ENCODE data around the gene REEP1. TPM values are rescaled to one million over a fixed set of nuclear protein-coding genes. Genes with fewer than 3 reads are reported as not detected.

Gene REEP1
- total RNA-seq, 1 donor, result 0.63 TPM

GRCh38 chr2:86305195-86305914 is 32.1 kb downstream of the REEP1 start:
- H3K27me3 ChIP-seq (ENCODE audit: insufficient read depth, low read length), result peaks cover 7% of the 10 kb centered on the region
- no peak overlapping the region for H3K4me3 ChIP-seq (ENCODE audit: low read length)
- H3K9me3 ChIP-seq (ENCODE audit: low read depth, low read length), result no peaks in the 10 kb centered on the region
- no peaks in the 10 kb centered on the region for H3K4me1 ChIP-seq (ENCODE audit: insufficient read depth, low read length)

- H3K4me1 ChIP-seq (ENCODE audit: insufficient read depth, low read length), result no peaks in the 10 kb centered on the region
- H3K9me3 ChIP-seq (ENCODE audit: low read depth, low read length), result no peaks in the 10 kb centered on the region
- H3K4me3 ChIP-seq (ENCODE audit: low read length), result no peak overlapping the region
- peaks cover 7% of the 10 kb centered on the region for H3K27me3 ChIP-seq (ENCODE audit: insufficient read depth, low read length)
Measured at GRCh38 chr2:86304416-86304815, 33.0 kb downstream of the REEP1 start.

- Histone ChIP-seq H3K4me1 (ENCODE audit: insufficient read depth, low read length) (no peaks in the 10 kb centered on the region), H3K27me3 (ENCODE audit: insufficient read depth, low read length) (peaks cover 7% of the 10 kb centered on the region), H3K9me3 (ENCODE audit: low read depth, low read length) (no peaks in the 10 kb centered on the region), H3K4me3 (ENCODE audit: low read length) (no peak overlapping the region)
Measured at GRCh38 chr2:86302320-86302719, 35.1 kb downstream of the REEP1 start.

GRCh38 chr2:86301711-86302202 is 35.7 kb downstream of the REEP1 start:
- Histone ChIP-seq H3K9me3 (ENCODE audit: low read depth, low read length) (no peaks in the 10 kb centered on the region), H3K4me3 (ENCODE audit: low read length) (no peak overlapping the region), H3K4me1 (ENCODE audit: insufficient read depth, low read length) (no peaks in the 10 kb centered on the region), H3K27me3 (ENCODE audit: insufficient read depth, low read length) (peaks cover 7% of the 10 kb centered on the region)

- H3K27me3 ChIP-seq (ENCODE audit: insufficient read depth, low read length), result peaks cover 7% of the 10 kb centered on the region
Measured at GRCh38 chr2:86301009-86301408, 36.4 kb downstream of the REEP1 start.

GRCh38 chr2:86300496-86300895 is 36.9 kb downstream of the REEP1 start:
- H3K4me3 ChIP-seq (ENCODE audit: low read length), result no peak overlapping the region

More at GRCh38 chr2:86301009-86301408, 36.4 kb downstream of the REEP1 start:
- Histone ChIP-seq H3K4me3 (ENCODE audit: low read length) (no peak overlapping the region), H3K4me1 (ENCODE audit: insufficient read depth, low read length) (no peaks in the 10 kb centered on the region), H3K9me3 (ENCODE audit: low read depth, low read length) (no peaks in the 10 kb centered on the region)

GRCh38 chr2:86298411-86299390 is 38.7 kb downstream of the REEP1 start:
- H3K9me3 ChIP-seq (ENCODE audit: low read depth, low read length), result no peaks in the 10 kb centered on the region
- no peak overlapping the region for H3K4me3 ChIP-seq (ENCODE audit: low read length)
- peaks cover 7% of the 10 kb centered on the region for H3K27me3 ChIP-seq (ENCODE audit: insufficient read depth, low read length)
- H3K4me1 ChIP-seq (ENCODE audit: insufficient read depth, low read length), result no peaks in the 10 kb centered on the region

More at GRCh38 chr2:86300496-86300895, 36.9 kb downstream of the REEP1 start:
- peaks cover 7% of the 10 kb centered on the region for H3K27me3 ChIP-seq (ENCODE audit: insufficient read depth, low read length)
- no peaks in the 10 kb centered on the region for H3K4me1 ChIP-seq (ENCODE audit: insufficient read depth, low read length)
- no peaks in the 10 kb centered on the region for H3K9me3 ChIP-seq (ENCODE audit: low read depth, low read length)

- Histone ChIP-seq H3K27me3 (ENCODE audit: insufficient read depth, low read length) (peaks cover 7% of the 10 kb centered on the region), H3K9me3 (ENCODE audit: low read depth, low read length) (no peaks in the 10 kb centered on the region), H3K4me1 (ENCODE audit: insufficient read depth, low read length) (no peaks in the 10 kb centered on the region), H3K4me3 (ENCODE audit: low read length) (no peak overlapping the region)
Measured at GRCh38 chr2:86297382-86298147, 39.9 kb downstream of the REEP1 start.

- no peaks in the 10 kb centered on the region for H3K9me3 ChIP-seq (ENCODE audit: low read depth, low read length)
Measured at GRCh38 chr2:86296947-86297346, 40.5 kb downstream of the REEP1 start.

GRCh38 chr2:86295066-86295465 is 42.4 kb downstream of the REEP1 start:
- Histone ChIP-seq H3K4me1 (ENCODE audit: insufficient read depth, low read length) (no peaks in the 10 kb centered on the region), H3K4me3 (ENCODE audit: low read length) (no peak overlapping the region), H3K9me3 (ENCODE audit: low read depth, low read length) (no peaks in the 10 kb centered on the region), H3K27me3 (ENCODE audit: insufficient read depth, low read length) (no peaks in the 10 kb centered on the region)

More at GRCh38 chr2:86296947-86297346, 40.5 kb downstream of the REEP1 start:
- H3K4me3 ChIP-seq (ENCODE audit: low read length), result no peak overlapping the region
- no peaks in the 10 kb centered on the region for H3K4me1 ChIP-seq (ENCODE audit: insufficient read depth, low read length)
- peaks cover 4% of the 10 kb centered on the region for H3K27me3 ChIP-seq (ENCODE audit: insufficient read depth, low read length)

- H3K27me3 ChIP-seq (ENCODE audit: insufficient read depth, low read length), result peaks cover 3% of the 10 kb centered on the region
- H3K9me3 ChIP-seq (ENCODE audit: low read depth, low read length), result no peaks in the 10 kb centered on the region
- no peaks in the 10 kb centered on the region for H3K4me1 ChIP-seq (ENCODE audit: insufficient read depth, low read length)
- H3K4me3 ChIP-seq (ENCODE audit: low read length), result no peak overlapping the region
Measured at GRCh38 chr2:86293612-86294011, 43.8 kb downstream of the REEP1 start.

GRCh38 chr2:86292571-86293515 is 44.6 kb downstream of the REEP1 start:
- H3K9me3 ChIP-seq (ENCODE audit: low read depth, low read length), result no peaks in the 10 kb centered on the region
- H3K27me3 ChIP-seq (ENCODE audit: insufficient read depth, low read length), result peaks cover 4% of the 10 kb centered on the region
- no peaks in the 10 kb centered on the region for H3K4me1 ChIP-seq (ENCODE audit: insufficient read depth, low read length)
- H3K4me3 ChIP-seq (ENCODE audit: low read length), result no peak overlapping the region

GRCh38 chr2:86291328-86291662 is 46.1 kb downstream of the REEP1 start:
- no peaks in the 10 kb centered on the region for H3K4me1 ChIP-seq (ENCODE audit: insufficient read depth, low read length)
- H3K4me3 ChIP-seq (ENCODE audit: low read length), result no peak overlapping the region
- H3K27me3 ChIP-seq (ENCODE audit: insufficient read depth, low read length), result peaks cover 4% of the 10 kb centered on the region
- no peaks in the 10 kb centered on the region for H3K9me3 ChIP-seq (ENCODE audit: low read depth, low read length)

All from mononuclear cell (primary cell).